Renal cortex interstitium (tissue), 11 donors: ENCODE data around the gene SYNE2. TPM values are rescaled to one million over a fixed set of nuclear protein-coding genes. Genes with fewer than 3 reads are reported as not detected.

Experiments used
- DNase-seq, 11 donors: peaks; one replicate each; pipeline ENCODE4 v3.0.0-alpha.2; 2013; ENCODE audit warnings: low read depth in 9 of 11, low spot score in 4 of 11; ENCODE audit errors: extremely low read depth in 1 of 11
- polyA plus RNA-seq, 3 donors: library from polyadenylated mRNA; unstranded; fragments of 120-200 nt; gene quantifications; one replicate each; pipeline ENCODE4 v1.2.1, GENCODE V29; 2013; ENCODE audit not compliant: insufficient read length in 3 of 3

Gene SYNE2
- polyA plus RNA-seq, 3 donors = 113 to 171 (median 131) TPM

GRCh38 chr14:63940387-63940786 lies 87.6 kb downstream of the SYNE2 start:
- DNase-seq = no peak

- no peak for DNase-seq
Observed at GRCh38 chr14:63941023-63941422, 88.2 kb downstream of the SYNE2 start.

GRCh38 chr14:63949696-63950095 lies 96.9 kb downstream of the SYNE2 start:
- no peak for DNase-seq

GRCh38 chr14:63951021-63951420 lies 98.2 kb downstream of the SYNE2 start:
- DNase-seq = no peak

- DNase-seq = no peak
Observed at GRCh38 chr14:63951429-63951828, 98.6 kb downstream of the SYNE2 start.

GRCh38 chr14:63952053-63952932 lies 99.5 kb downstream of the SYNE2 start:
- DNase-seq = no peak

GRCh38 chr14:63952933-63953437 lies 100.2 kb downstream of the SYNE2 start:
- no peak for DNase-seq

- no peak for DNase-seq
Observed at GRCh38 chr14:63956326-63956725, 103.5 kb downstream of the SYNE2 start.

GRCh38 chr14:63960926-63961567 lies 108.2 kb downstream of the SYNE2 start:
- no peak for DNase-seq

- peak; percentile 28 to 66 (median 47) for DNase-seq
Observed at GRCh38 chr14:63962906-63963305, 110.1 kb downstream of the SYNE2 start.

- no peak for DNase-seq
Observed at GRCh38 chr14:63963439-63963838, 110.6 kb downstream of the SYNE2 start.

- DNase-seq = no peak
Observed at GRCh38 chr14:63964113-63964512, 111.3 kb downstream of the SYNE2 start.

- no peak for DNase-seq
Observed at GRCh38 chr14:63966407-63966806, 113.6 kb downstream of the SYNE2 start.

GRCh38 chr14:63972323-63972932 lies 119.6 kb downstream of the SYNE2 start:
- no peak for DNase-seq

GRCh38 chr14:63974176-63974575 lies 121.4 kb downstream of the SYNE2 start:
- DNase-seq = no peak

- no peak for DNase-seq
Observed at GRCh38 chr14:63981569-63981968, 128.8 kb downstream of the SYNE2 start.

- no peak for DNase-seq
Observed at GRCh38 chr14:63982156-63982555, 129.4 kb downstream of the SYNE2 start.

GRCh38 chr14:63982629-63983028 lies 129.8 kb downstream of the SYNE2 start:
- no peak for DNase-seq

- no peak for DNase-seq
Observed at GRCh38 chr14:63986789-63987533, 134.2 kb downstream of the SYNE2 start.
